Smooth muscle cell (in vitro differentiated cells): ENCODE results near the gene BRI3. TPM values are rescaled to one million over a fixed set of nuclear protein-coding genes. Genes with fewer than 3 reads are reported as not detected.

Source experiments
- DNase-seq: peaks from one replicate; lab custom pipeline; 2025; ENCODE audit not compliant: unreplicated experiment; lab: John Stamatoyannopoulos, UW
- H2AFZ ChIP-seq: fragments of 200-600 bp; sonication (generic); 2 replicates; pipeline ENCODE4 v1.6.0; 2016; ENCODE audit warnings: antibody characterized with exemption, low read depth, mild to moderate bottlenecking
- H3F3A ChIP-seq: fragments of 200-600 bp; sonication (generic); 2 replicates; pipeline ENCODE4 v1.6.0; 2017; ENCODE audit warnings: antibody characterized with exemption, low read depth
- H3K27ac ChIP-seq: fragments of 200-600 bp; sonication (generic); 2 replicates; pipeline ENCODE4 v1.5.1; 2016; ENCODE audit warnings: low read depth, mild to moderate bottlenecking
- H3K27me3 ChIP-seq: fragments of 200-600 bp; sonication (generic); 2 replicates; pipeline ENCODE4 v1.6.1; 2016; ENCODE audit warnings: low read depth, mild to moderate bottlenecking
- H3K36me3 ChIP-seq: fragments of 200-600 bp; sonication (generic); 2 replicates; pipeline ENCODE4 v1.5.1; 2016; ENCODE audit warnings: low read depth
- H3K4me1 ChIP-seq: fragments of 200-600 bp; sonication (generic); 2 replicates; pipeline ENCODE4 v1.5.1; 2016; ENCODE audit warnings: low read depth
- H3K4me2 ChIP-seq: fragments of 200-600 bp; sonication (generic); 2 replicates; pipeline ENCODE4 v1.6.0; 2016; ENCODE audit warnings: mild to moderate bottlenecking
- H3K4me3 ChIP-seq: fragments of 200-600 bp; sonication (generic); 2 replicates; pipeline ENCODE4 v1.5.1; 2016; ENCODE audit warnings: mild to moderate bottlenecking
- H3K79me2 ChIP-seq: fragments of 200-600 bp; sonication (generic); 2 replicates; pipeline ENCODE4 v1.6.0; 2016; ENCODE audit warnings: low read depth, mild to moderate bottlenecking
- H3K9ac ChIP-seq: fragments of 200-600 bp; sonication (generic); 2 replicates; pipeline ENCODE4 v1.6.0; 2016; ENCODE audit warnings: low read depth
- H3K9me3 ChIP-seq: fragments of 200-600 bp; sonication (generic); replicated peaks from 2 replicates; pipeline ENCODE4 v1.5.1; 2016; ENCODE audit warnings: low read depth
- H4K20me1 ChIP-seq: fragments of 200-600 bp; sonication (generic); 2 replicates; pipeline ENCODE4 v1.6.0; 2016; ENCODE audit warnings: low read depth
- WGBS: methylation state at CpG from one replicate; pipeline ENCODE4 v1.1.7; 2016; ENCODE audit warnings: low lambda C conversion rate; 5-methylcytosine and 5-hydroxymethylcytosine counted together
- polyA plus RNA-seq: library from polyadenylated mRNA; unstranded; fragments of >200 nt; fragmentation: Nextera tagmentation; extraction: Ambion mirVana; gene quantifications from 2 replicates; pipeline ENCODE4 v1.2.1, GENCODE V29; 2016
- total RNA-seq: library from RNA; depleted of rRNA; stranded (reverse); fragments of >200 nt; gene quantifications from 2 replicates; pipeline ENCODE4 v1.2.3, GENCODE V29; 2014
- TF ChIP-seq, protein P1 (sequence below): fragments of 200-600 bp; sonication (generic); IDR thresholded peaks from 2 replicates; pipeline ENCODE4 v1.5.1; 2017; ENCODE audit warnings: borderline replicate concordance, mild to moderate bottlenecking, antibody characterized with exemption; ENCODE audit not compliant: insufficient read depth, poor library complexity, severe bottlenecking

Gene BRI3
- total and polyA plus RNA-seq, 2 experiments from 2014 or later: 70.1 to 83.0 TPM

DNA sequence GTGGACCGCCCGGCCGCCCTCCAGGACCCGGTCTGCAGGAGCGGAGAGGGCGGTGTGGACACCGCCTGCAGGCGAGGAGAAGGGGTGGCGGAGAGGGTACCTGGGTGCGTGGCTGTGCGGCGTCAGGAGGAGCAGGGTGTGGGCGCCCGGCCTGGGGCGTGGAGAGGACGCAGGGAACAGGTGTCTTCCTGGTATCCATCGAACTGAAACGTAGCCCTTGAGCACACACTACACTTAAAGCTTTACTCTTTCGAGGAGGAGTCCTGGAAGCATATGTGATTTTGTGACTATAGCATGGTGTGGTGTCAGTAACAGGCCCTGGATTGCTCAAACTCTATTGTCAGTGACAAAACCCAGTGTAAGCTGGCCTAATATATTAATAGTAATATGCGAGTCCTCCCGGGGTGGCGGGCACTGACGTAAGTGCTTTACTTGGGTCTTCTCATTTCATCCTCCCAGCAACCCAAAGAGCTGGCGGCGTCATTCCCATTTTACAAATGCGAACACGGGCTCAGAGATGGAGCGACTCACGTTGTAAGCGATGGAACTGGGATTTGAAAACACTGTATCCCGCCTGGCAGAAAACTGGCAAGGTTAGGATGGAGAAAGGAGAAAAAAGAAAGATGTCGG, 28.9 kb upstream of the BRI3 start:
- Histone ChIP-seq H3K27ac (no peak overlapping the region), H3K4me2 (peak overlapping the region; percentile 98), H3K4me1 (peaks cover 14% of the 10 kb centered on the region), H3K9ac (peak overlapping the region; percentile 45), H3K9me3 (no peaks in the 10 kb centered on the region), H4K20me1 (peaks cover 3% of the 10 kb centered on the region), H3F3A (no peaks in the 10 kb centered on the region), H3K4me3 (peak overlapping the region; percentile 80), H3K79me2 (peaks cover 22% of the 10 kb centered on the region), H2AFZ (peak overlapping the region; percentile 75), H3K27me3 (no peaks in the 10 kb centered on the region), H3K36me3 (no peaks in the 10 kb centered on the region)
- no peak for DNase-seq
- TF ChIP-seq, protein P1, sequence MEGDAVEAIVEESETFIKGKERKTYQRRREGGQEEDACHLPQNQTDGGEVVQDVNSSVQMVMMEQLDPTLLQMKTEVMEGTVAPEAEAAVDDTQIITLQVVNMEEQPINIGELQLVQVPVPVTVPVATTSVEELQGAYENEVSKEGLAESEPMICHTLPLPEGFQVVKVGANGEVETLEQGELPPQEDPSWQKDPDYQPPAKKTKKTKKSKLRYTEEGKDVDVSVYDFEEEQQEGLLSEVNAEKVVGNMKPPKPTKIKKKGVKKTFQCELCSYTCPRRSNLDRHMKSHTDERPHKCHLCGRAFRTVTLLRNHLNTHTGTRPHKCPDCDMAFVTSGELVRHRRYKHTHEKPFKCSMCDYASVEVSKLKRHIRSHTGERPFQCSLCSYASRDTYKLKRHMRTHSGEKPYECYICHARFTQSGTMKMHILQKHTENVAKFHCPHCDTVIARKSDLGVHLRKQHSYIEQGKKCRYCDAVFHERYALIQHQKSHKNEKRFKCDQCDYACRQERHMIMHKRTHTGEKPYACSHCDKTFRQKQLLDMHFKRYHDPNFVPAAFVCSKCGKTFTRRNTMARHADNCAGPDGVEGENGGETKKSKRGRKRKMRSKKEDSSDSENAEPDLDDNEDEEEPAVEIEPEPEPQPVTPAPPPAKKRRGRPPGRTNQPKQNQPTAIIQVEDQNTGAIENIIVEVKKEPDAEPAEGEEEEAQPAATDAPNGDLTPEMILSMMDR: no peak
- 29% methylated on average over 16 of the region's 32 CpGs for WGBS

DNA sequence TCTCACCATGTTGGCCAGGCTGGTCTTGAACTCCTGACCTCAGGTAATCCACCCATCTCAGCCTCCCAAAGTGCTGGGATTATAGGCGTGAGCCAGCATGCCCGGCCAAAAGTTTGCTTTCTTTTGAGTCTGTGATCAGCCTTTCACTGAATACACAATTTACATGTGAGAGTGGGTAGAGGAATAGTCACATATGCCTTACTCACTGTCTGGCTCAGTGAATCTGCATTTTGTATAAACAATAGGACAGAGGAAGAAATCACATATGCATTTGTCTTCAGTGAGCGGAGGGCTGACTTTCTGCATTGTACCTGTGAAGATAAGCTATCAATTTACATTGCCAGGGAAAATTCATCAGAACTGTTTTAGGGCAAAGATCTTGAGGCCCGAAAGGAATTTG, 27.0 kb upstream of the BRI3 start:
- Histone ChIP-seq H3K27ac (no peak overlapping the region), H3K27me3 (no peaks in the 10 kb centered on the region), H3K4me3 (no peak overlapping the region), H4K20me1 (peaks cover 3% of the 10 kb centered on the region), H3K79me2 (peaks cover 22% of the 10 kb centered on the region), H3K4me1 (peaks cover 14% of the 10 kb centered on the region), H3F3A (no peaks in the 10 kb centered on the region), H3K36me3 (no peaks in the 10 kb centered on the region), H3K9ac (no peak overlapping the region), H2AFZ (no peak overlapping the region), H3K4me2 (no peak overlapping the region), H3K9me3 (no peaks in the 10 kb centered on the region)
- TF ChIP-seq, protein P1: no peak
- no peak for DNase-seq
- 83% methylated on average over 4 of the region's 4 CpGs for WGBS

DNA sequence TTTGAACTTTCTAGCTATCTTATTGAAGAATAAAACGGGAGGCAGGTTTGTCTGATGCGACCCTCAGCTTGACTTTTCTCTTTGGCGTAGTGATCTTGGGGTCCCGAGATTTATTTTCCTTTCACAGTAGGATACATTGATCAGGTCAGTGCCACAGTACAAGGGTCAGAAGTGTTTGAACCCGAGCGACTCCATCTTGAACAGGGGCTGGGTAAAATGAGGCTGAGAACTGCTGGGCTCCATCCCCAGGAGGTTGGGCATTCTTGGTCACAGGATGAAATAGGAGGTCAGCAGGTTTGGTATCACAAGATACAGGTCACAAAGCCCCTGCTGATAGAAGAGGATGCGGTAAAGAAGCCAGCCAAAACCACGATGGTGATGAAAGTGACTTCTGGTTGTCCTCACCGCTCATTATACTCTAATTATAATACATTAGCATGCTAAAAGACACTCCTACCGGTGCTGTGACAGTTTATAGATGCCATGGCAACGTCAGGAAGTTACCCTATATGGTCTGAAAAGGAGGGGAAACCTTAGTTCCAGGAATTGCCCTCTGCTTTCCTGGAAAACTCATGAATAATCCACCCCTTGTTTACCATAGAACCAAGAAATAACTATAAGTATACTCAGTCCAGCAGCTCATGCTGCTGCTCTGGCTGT, 26.4 kb upstream of the BRI3 start:
- Histone ChIP-seq H3K4me2 (no peak overlapping the region), H3K9ac (no peak overlapping the region), H3K27me3 (no peaks in the 10 kb centered on the region), H3F3A (no peaks in the 10 kb centered on the region), H3K4me3 (no peak overlapping the region), H3K79me2 (peaks cover 22% of the 10 kb centered on the region), H3K9me3 (no peaks in the 10 kb centered on the region), H3K4me1 (peaks cover 14% of the 10 kb centered on the region), H3K27ac (no peak overlapping the region), H2AFZ (no peak overlapping the region), H3K36me3 (no peaks in the 10 kb centered on the region), H4K20me1 (peaks cover 3% of the 10 kb centered on the region)
- TF ChIP-seq, protein P1: no peak
- no peak for DNase-seq
- 93% methylated on average over 11 of the region's 11 CpGs for WGBS
